HCT116 (cell line): ENCODE measurements around the gene FFAR3. TPM values are rescaled to one million over a fixed set of nuclear protein-coding genes. Genes with fewer than 3 reads are reported as not detected.

Source experiments
- ATAC-seq: fragments of 200-7000 bp; cut with Tn5 transposase; 2 replicates; pipeline ENCODE4 v1.9.1; 2020; ENCODE audit warnings: mild to moderate bottlenecking, moderate library complexity
- BruUV-seq: library from RNA; stranded (reverse); fragments of 400-500 nt; replicated peaks from 2 replicates; lab custom pipeline; 2021; lab: Mats Ljungman, UMichigan
- CTCF ChIA-PET: fragments of 300-600 bp; sonication (Branson Sonifier 250); formaldehyde crosslinking; loops from one replicate; lab custom pipeline; 2021; ENCODE audit warnings: antibody characterized with exemption; lab: Charles Lee
- POLR2A ChIA-PET: fragments of 300-600, 350-600 bp; sonication (Branson Sonifier 250); formaldehyde crosslinking; loops from one replicate; lab custom pipeline; 2021; ENCODE audit warnings: antibody characterized with exemption; lab: Charles Lee
- RAD21 ChIA-PET, 2 experiments: fragments of 300-600 bp; sonication (Branson Sonifier 250); formaldehyde crosslinking; loops; one replicate each; lab custom pipeline; 2023; ENCODE audit warnings: low total read pairs in 2 of 2; ENCODE audit not compliant: uncharacterized antibody in 2 of 2, unreplicated experiment in 2 of 2, low non-redundant PET in 1 of 2; lab: Charles Lee
- DNase-seq: peaks from one replicate; pipeline ENCODE4 v3.0.0-alpha.2; 2010; ENCODE audit warnings: low read depth, low spot score
- H2AFZ ChIP-seq: fragments of 200-600 bp; shearing (Covaris generic), sonication (generic); 2 replicates; pipeline ENCODE4 v1.6.1; 2017; ENCODE audit warnings: low read depth, mixed run types, mixed read lengths, antibody characterized with exemption, low read length; ENCODE audit not compliant: poor library complexity, severe bottlenecking
- H3K27ac ChIP-seq: 2 replicates; pipeline ENCODE4 v1.5.1; 2012; ENCODE audit warnings: low read depth, low read length
- H3K27me3 ChIP-seq: fragments of 200-600 bp; sonication (generic); 2 replicates; pipeline ENCODE4 v1.6.1; 2016; ENCODE audit warnings: mixed run types, low read length, mixed read lengths; ENCODE audit not compliant: insufficient read depth
- H3K36me3 ChIP-seq, 2 experiments: fragments of 200-500 bp in 1 of 2; fragments of 200-600 bp in 1 of 2; sonication (Bioruptor generic) in 1 of 2; sonication (generic) in 1 of 2; 2 replicates each; pipeline versions ENCODE4 v1.5.1 to v1.6.1; 2014 to 2016; ENCODE audit warnings: low read length in 2 of 2, inconsistent platforms in 1 of 2, mixed read lengths in 1 of 2, mixed run types in 1 of 2; ENCODE audit not compliant: insufficient read depth in 2 of 2, control insufficient read depth in 1 of 2
- H3K4me1 ChIP-seq, 2 experiments: fragments of 200-600 bp in 1 of 2; sonication (generic) in 1 of 2; 2 replicates each; pipeline versions ENCODE4 v1.5.1 to v1.6.1; 2012 to 2017; ENCODE audit warnings: low read length in 2 of 2, inconsistent platforms in 1 of 2, mild to moderate bottlenecking in 1 of 2, mixed read lengths in 1 of 2, mixed run types in 1 of 2, moderate library complexity in 1 of 2; ENCODE audit not compliant: insufficient read depth in 2 of 2, control insufficient read depth in 1 of 2
- H3K4me2 ChIP-seq: fragments of 200-600 bp; sonication (generic); 2 replicates; pipeline ENCODE4 v1.6.1; 2017; ENCODE audit warnings: mixed run types, low read length, mixed read lengths
- H3K4me3 ChIP-seq, 2 experiments: fragments of 200-600 bp in 1 of 2; sonication (generic) in 1 of 2; replicated peaks in 1 of 2; 2 replicates each; pipeline ENCODE4 v1.5.1; 2011 to 2016; ENCODE audit warnings: low read length in 2 of 2, control low read depth in 1 of 2, low read depth in 1 of 2, mild to moderate bottlenecking in 1 of 2, mixed read lengths in 1 of 2, mixed run types in 1 of 2
- H3K79me2 ChIP-seq: fragments of 200-600 bp; sonication (generic); 2 replicates; pipeline ENCODE4 v1.6.1; 2017; ENCODE audit warnings: mild to moderate bottlenecking, mixed run types, low read length, moderate library complexity, mixed read lengths; ENCODE audit not compliant: insufficient read depth
- H3K9ac ChIP-seq: fragments of 200-600 bp; sonication (generic); 2 replicates; pipeline ENCODE4 v1.6.1; 2016; ENCODE audit warnings: low read length, mixed read lengths
- H3K9me2 ChIP-seq: fragments of 200-600 bp; sonication (generic), shearing (Covaris generic); 2 replicates; pipeline ENCODE4 v1.6.1; 2017; ENCODE audit warnings: mixed run types, mild to moderate bottlenecking, moderate library complexity; ENCODE audit not compliant: insufficient read depth
- H3K9me3 ChIP-seq, 2 experiments: fragments of 200-500 bp in 1 of 2; fragments of 200-600 bp in 1 of 2; sonication (Bioruptor generic) in 1 of 2; sonication (generic) in 1 of 2; 2 replicates each; pipeline ENCODE4 v1.6.1; 2014 to 2017; ENCODE audit warnings: low read length in 2 of 2, mixed read lengths in 2 of 2, inconsistent platforms in 1 of 2, low read depth in 1 of 2, mild to moderate bottlenecking in 1 of 2, mixed run types in 1 of 2, moderate library complexity in 1 of 2; ENCODE audit not compliant: control insufficient read depth in 1 of 2, insufficient read depth in 1 of 2
- H4K20me1 ChIP-seq: fragments of 200-600 bp; sonication (generic), shearing (Covaris generic); 2 replicates; pipeline ENCODE4 v1.6.1; 2017; ENCODE audit warnings: mixed run types, mild to moderate bottlenecking, moderate library complexity; ENCODE audit not compliant: insufficient read depth
- CEBPB ChIP-seq: IDR thresholded peaks from 2 replicates; pipeline ENCODE4 v1.6.1; 2012; ENCODE audit warnings: low read depth
- TCF7L2 ChIP-seq: IDR thresholded peaks from 2 replicates; pipeline ENCODE4 v1.7.0; 2011; ENCODE audit warnings: borderline replicate concordance, inconsistent platforms; ENCODE audit not compliant: insufficient read depth, insufficient read length; ENCODE audit errors: extremely low read depth
- ZFX ChIP-seq: fragments of 450-650 bp; IDR thresholded peaks from 2 replicates; pipeline ENCODE4 v1.6.1; 2017
- intact Hi-C: fragments of 100-400 bp; cut with micrococcal nuclease; formaldehyde crosslinking; loops from 2 replicates; pipeline ENCODE4 v1.10.0; 2022
- total RNA-seq: library from RNA; stranded (reverse); gene quantifications from one replicate; pipeline ENCODE4 v1.2.1, GENCODE V29; 2021; ENCODE audit not compliant: unreplicated experiment

The FFAR3 gene
- total RNA-seq, 1 experiment from 2014 or later: not detected

DNA sequence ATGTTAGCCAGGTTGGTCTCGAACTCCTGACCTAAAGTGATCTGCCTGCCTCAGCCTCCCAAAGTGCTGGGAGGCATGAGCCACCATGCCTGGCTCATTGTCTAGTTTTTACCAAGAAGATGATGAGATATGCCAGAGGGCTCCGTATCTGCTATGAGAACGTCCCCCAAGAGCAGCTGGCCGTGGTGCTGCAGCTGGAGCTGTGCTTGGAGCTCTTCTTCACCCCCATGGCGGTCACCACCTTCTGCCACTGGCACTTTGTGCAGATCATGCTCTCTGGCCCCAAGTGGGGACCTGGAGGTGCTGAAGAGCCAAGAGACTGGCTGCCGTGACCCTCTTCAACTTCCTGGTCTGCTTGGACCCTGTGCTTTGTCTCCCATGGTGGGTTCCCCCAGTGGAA lies 49.4 kb downstream of the FFAR3 start:
- ChIA-PET POLR2A (no interaction called here), RAD21 (no interaction called here), CTCF (no interaction called here)
- intact Hi-C loops: no loop called here
- no peak overlapping the region for H3K27ac ChIP-seq
- DNase-seq (no peak), ATAC-seq (no peak)
- no peaks in the 10 kb centered on the region for H3K36me3 ChIP-seq
- H3K4me2 ChIP-seq: no peak overlapping the region
- TF ChIP-seq ZFX: no peak
- H2AFZ ChIP-seq: no peak overlapping the region
- H3K27me3 ChIP-seq: peaks cover 24% of the 10 kb centered on the region
- H3K4me1 ChIP-seq: peaks cover 0 to 4% of the 10 kb centered on the region in 2 experiments; a peak in 1 of 4 replicates
- no peaks in the 10 kb centered on the region for H3K9me3 ChIP-seq
- BruUV-seq: no TSS peak
- no peaks in the 10 kb centered on the region for H3K79me2 ChIP-seq
- no peaks in the 10 kb centered on the region for H3K9me2 ChIP-seq
- H3K4me3 ChIP-seq: no peak overlapping the region
- no peaks in the 10 kb centered on the region for H4K20me1 ChIP-seq
- no peak overlapping the region for H3K9ac ChIP-seq

DNA sequence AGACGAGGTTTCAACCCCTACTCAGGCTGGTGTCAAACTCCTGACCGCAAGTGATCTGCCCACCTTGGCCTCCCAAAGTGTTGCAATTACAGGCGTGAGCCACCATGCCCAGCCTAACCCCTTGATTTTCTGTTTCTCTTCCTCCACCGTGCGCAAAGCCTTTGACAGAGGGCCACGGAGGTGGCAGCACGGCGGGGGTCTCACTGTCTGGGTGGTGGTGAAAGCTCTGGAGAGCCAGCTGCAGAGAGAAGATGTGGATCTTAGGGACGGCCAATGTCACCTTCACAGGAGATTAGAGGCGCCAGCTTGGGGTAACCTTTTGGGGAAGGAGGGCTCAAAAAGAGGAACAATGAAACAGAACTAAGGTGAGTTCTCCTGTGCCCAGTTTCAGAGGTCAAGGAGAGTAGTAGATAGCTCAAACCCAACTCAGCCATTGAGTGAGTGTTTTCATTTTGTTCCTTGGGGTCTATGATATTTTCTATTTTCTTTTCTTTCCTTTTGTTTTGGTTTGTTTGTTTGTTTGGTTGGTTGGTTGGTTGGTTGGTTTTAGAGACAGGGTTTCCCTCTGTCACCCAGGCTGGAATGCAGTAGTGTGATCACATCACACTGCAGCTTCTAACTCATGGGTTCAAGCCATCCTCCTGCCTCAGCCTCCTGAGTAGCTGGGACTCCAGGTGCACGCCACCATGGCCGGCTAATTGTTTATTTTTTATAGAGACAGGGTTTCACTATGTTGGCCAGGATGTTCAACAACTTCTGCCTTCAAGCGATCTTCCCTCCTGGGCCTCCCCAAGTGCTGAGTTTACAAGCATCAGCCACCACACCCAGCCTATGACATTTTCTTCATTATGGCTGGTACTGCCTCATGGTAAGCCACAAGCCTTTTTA lies 50.3 kb downstream of the FFAR3 start:
- H3K79me2 ChIP-seq: no peaks in the 10 kb centered on the region
- ATAC-seq (no peak), DNase-seq (no peak)
- no peaks in the 10 kb centered on the region for H3K9me3 ChIP-seq
- no peak overlapping the region for H3K27ac ChIP-seq
- no peaks in the 10 kb centered on the region for H4K20me1 ChIP-seq
- TF ChIP-seq TCF7L2 (no peak), CEBPB (no peak)
- no TSS peak for BruUV-seq
- RAD21 ChIA-PET: no interaction called here
- no peak overlapping the region for H3K9ac ChIP-seq
- no peaks in the 10 kb centered on the region for H3K36me3 ChIP-seq
- POLR2A ChIA-PET: no interaction called here
- no peaks in the 10 kb centered on the region for H3K9me2 ChIP-seq
- no peak overlapping the region for H3K4me2 ChIP-seq
- CTCF ChIA-PET: interaction anchor here (1.5 kb wide), 1 partner anchor 12 kb away, joined by 3 read pairs; no protein-coding TSS in a partner anchor
- peaks cover 0 to 4% of the 10 kb centered on the region in 2 experiments; a peak in 1 of 4 replicates for H3K4me1 ChIP-seq
- H3K4me3 ChIP-seq: no peak overlapping the region
- no peak overlapping the region for H2AFZ ChIP-seq
- peaks cover 25% of the 10 kb centered on the region for H3K27me3 ChIP-seq
- intact Hi-C loops: no loop called here
